Activated CD8-positive, alpha-beta T cell treated with anti-CD3 and anti-CD28 coated beads, Interleukin-2, amount 10 ng/mL, durations not matched to agents 7 days and 5 days (primary cell): ENCODE data around the gene ZNF525. TPM values are rescaled to one million over a fixed set of nuclear protein-coding genes. Genes with fewer than 3 reads are reported as not detected.
"Not testable (repeated sequence)": the region's sequence is repeated elsewhere in the genome, so short reads cannot be mapped to it uniquely, and the experiment has no call there.

ENCODE experiments used
- ATAC-seq: fragments of 150-1000 bp; cut with Tn5 transposase; one replicate; pipeline ENCODE4 v1.10.0; 2021; ENCODE audit warnings: moderate library complexity
- CTCF ChIA-PET: fragments of 350-600 bp; sonication (Branson Sonifier 250); formaldehyde crosslinking; loops from one replicate; lab custom pipeline; 2021; ENCODE audit warnings: antibody characterized with exemption; lab: Charles Lee
- POLR2A ChIA-PET: fragments of 350-600 bp; sonication (Branson Sonifier 250); formaldehyde crosslinking; loops from one replicate; lab custom pipeline; 2021; ENCODE audit warnings: antibody characterized with exemption; lab: Charles Lee
- DNase-seq: peaks from one replicate; pipeline ENCODE4 v3.0.0-alpha.2; 2020
- H3K27ac Mint-ChIP-seq: one replicate; pipeline ENCODE4 v1.8.0; 2021; ENCODE audit warnings: mild to moderate bottlenecking, mixed read lengths
- H3K27me3 Mint-ChIP-seq: one replicate; pipeline ENCODE4 v1.8.0; 2021; ENCODE audit warnings: low read depth, mixed read lengths
- H3K36me3 Mint-ChIP-seq: one replicate; pipeline ENCODE4 v1.8.0; 2021; ENCODE audit warnings: low read depth, mixed read lengths
- H3K4me1 Mint-ChIP-seq: one replicate; pipeline ENCODE4 v1.8.0; 2021; ENCODE audit warnings: low read depth, mixed read lengths
- H3K4me3 Mint-ChIP-seq: one replicate; pipeline ENCODE4 v1.8.0; 2021; ENCODE audit warnings: mild to moderate bottlenecking, mixed read lengths
- H3K9me3 Mint-ChIP-seq: one replicate; pipeline ENCODE4 v1.8.0; 2022; ENCODE audit warnings: mixed read lengths; ENCODE audit not compliant: insufficient read depth
- total RNA-seq, 2 experiments: library from RNA; stranded (reverse); gene quantifications; one replicate each; pipeline ENCODE4 v1.2.3, GENCODE V29; 2021

Gene ZNF525
- 10 to 100 TPM; 19.0 to 22.3 TPM for total RNA-seq

- Mint-ChIP-seq H3K27me3 (no peaks in the 10 kb centered on the region), H3K4me1 (peaks cover 23% of the 10 kb centered on the region), H3K27ac (peak within 1 kb of the TSS; percentile 95), H3K4me3 (peak within 1 kb of the TSS; percentile 92), H3K9me3 (peaks cover 12% of the 10 kb centered on the region), H3K36me3 (peaks cover 35% of the 10 kb centered on the region)
- DNase-seq (peak; percentile 97), ATAC-seq (peak; percentile 100)
- ChIA-PET POLR2A (interaction anchor here (0.5 kb wide), 1 partner anchor 1659 kb away, joined by 3 read pairs; no protein-coding TSS in a partner anchor), CTCF (no interaction called here)
These were observed at the start of gene ZNF525 for GRCh38 chr19:53365134-53365898. Gene ZNF525 (plus strand): TSS chr19:53365705. CDS start chr19:53372282, 6,577 bp downstream.

- peaks cover 16% of the 10 kb centered on the region for H3K4me1 Mint-ChIP-seq
- peak overlapping the region; percentile 49 for H3K27ac Mint-ChIP-seq
- H3K27me3 Mint-ChIP-seq, result no peaks in the 10 kb centered on the region
- peak; percentile 42 for DNase-seq
- H3K36me3 Mint-ChIP-seq, result peaks cover 24% of the 10 kb centered on the region
- H3K9me3 Mint-ChIP-seq, result peaks cover 66% of the 10 kb centered on the region
- no peak for ATAC-seq
- POLR2A ChIA-PET, result no interaction called here
- peak overlapping the region; percentile 54 for H3K4me3 Mint-ChIP-seq
- CTCF ChIA-PET, result no interaction called here
These were observed 36.5 kb upstream of the ZNF525 start for GRCh38 chr19:53328967-53329366.

- Mint-ChIP-seq H3K27me3 (no peaks in the 10 kb centered on the region), H3K4me1 (peaks cover 36% of the 10 kb centered on the region), H3K4me3 (peak overlapping the region; percentile 90), H3K9me3 (peaks cover 51% of the 10 kb centered on the region), H3K36me3 (peaks cover 46% of the 10 kb centered on the region), H3K27ac (no peak overlapping the region)
- ChIA-PET POLR2A (interaction anchor here (1.2 kb wide), 1 partner anchor 40 kb away, joined by 3 read pairs; no protein-coding TSS in a partner anchor), CTCF (no interaction called here)
- no peak for ATAC-seq
- DNase-seq, result no peak
These were observed 33.0 kb upstream of the ZNF525 start for GRCh38 chr19:53332484-53332883.

- CTCF ChIA-PET, result interaction anchor here (0.9 kb wide), 1 partner anchor 92 kb away, joined by 3 read pairs; no protein-coding TSS in a partner anchor
- POLR2A ChIA-PET, result interaction anchor here (0.8 to 1.2 kb wide), 2 partner anchors 39 to 141 kb away, joined by 3 read pairs; no protein-coding TSS in a partner anchor
- Mint-ChIP-seq H3K9me3 (peaks cover 45% of the 10 kb centered on the region), H3K27me3 (no peaks in the 10 kb centered on the region), H3K4me1 (peaks cover 36% of the 10 kb centered on the region), H3K36me3 (peaks cover 52% of the 10 kb centered on the region), H3K4me3 (peak overlapping the region; percentile 90), H3K27ac (peak overlapping the region; percentile 90)
- peak; percentile 49 for DNase-seq
- ATAC-seq, result peak; percentile 10
These were observed 32.4 kb upstream of the ZNF525 start for GRCh38 chr19:53333066-53333462.

GRCh38 chr19:53333463-53334449 is 31.7 kb upstream of the ZNF525 start, which contains the start of gene ZNF845:
Gene ZNF845 (plus strand): TSS chr19:53333749. CDS start chr19:53341308, 7,559 bp downstream.
- H3K27ac Mint-ChIP-seq, result peak within 1 kb of the TSS; percentile 90
- peaks cover 38% of the 10 kb centered on the region for H3K9me3 Mint-ChIP-seq
- peaks cover 32% of the 10 kb centered on the region for H3K4me1 Mint-ChIP-seq
- POLR2A ChIA-PET, result interaction anchor here (0.8 to 1.2 kb wide), 2 partner anchors 39 to 142 kb away, joined by 3 read pairs; no protein-coding TSS in a partner anchor
- CTCF ChIA-PET, result interaction anchor here (0.9 kb wide), 1 partner anchor 91 kb away, joined by 3 read pairs; no protein-coding TSS in a partner anchor
- ATAC-seq, result peak; percentile 98
- H3K36me3 Mint-ChIP-seq, result peaks cover 55% of the 10 kb centered on the region
- peak; percentile 96 for DNase-seq
- no peaks in the 10 kb centered on the region for H3K27me3 Mint-ChIP-seq
- H3K4me3 Mint-ChIP-seq, result peak within 1 kb of the TSS; percentile 90

GRCh38 chr19:53344403-53344802 is 21.1 kb upstream of the ZNF525 start:
- H3K4me3 Mint-ChIP-seq, ATAC-seq, H3K4me1 Mint-ChIP-seq, H3K27ac Mint-ChIP-seq, H3K27me3 Mint-ChIP-seq, DNase-seq, POLR2A ChIA-PET, CTCF ChIA-PET: not testable (repeated sequence)
- peaks cover 95% of the 10 kb centered on the region for H3K36me3 Mint-ChIP-seq
- H3K9me3 Mint-ChIP-seq, result peaks cover 41% of the 10 kb centered on the region

GRCh38 chr19:53355739-53356138 is 9.8 kb upstream of the ZNF525 start:
- no peak overlapping the region for H3K27ac Mint-ChIP-seq
- H3K4me3 Mint-ChIP-seq, result no peak overlapping the region
- H3K4me1 Mint-ChIP-seq, result no peaks in the 10 kb centered on the region
- peaks cover 57% of the 10 kb centered on the region for H3K9me3 Mint-ChIP-seq
- DNase-seq, result no peak
- H3K27me3 Mint-ChIP-seq, result no peaks in the 10 kb centered on the region
- ATAC-seq, result no peak
- POLR2A ChIA-PET, result no interaction called here
- H3K36me3 Mint-ChIP-seq, result peaks cover 50% of the 10 kb centered on the region
- CTCF ChIA-PET, result no interaction called here

GRCh38 chr19:53357821-53358581 is 7.5 kb upstream of the ZNF525 start:
- POLR2A ChIA-PET, result no interaction called here
- Mint-ChIP-seq H3K9me3 (peaks cover 38% of the 10 kb centered on the region), H3K27ac (no peak overlapping the region), H3K27me3 (no peaks in the 10 kb centered on the region), H3K4me3 (no peak overlapping the region), H3K36me3 (peaks cover 27% of the 10 kb centered on the region), H3K4me1 (no peaks in the 10 kb centered on the region)
- DNase-seq, result peak; percentile 24
- CTCF ChIA-PET, result interaction anchor here (1.0 kb wide), 1 partner anchor 163 kb away, joined by 3 read pairs; no protein-coding TSS in a partner anchor
- no peak for ATAC-seq

- POLR2A ChIA-PET, result not testable (repeated sequence)
These were observed 5.4 kb upstream of the ZNF525 start for GRCh38 chr19:53360056-53360455.

GRCh38 chr19:53365899-53366493 is 491 bp downstream of the ZNF525 start:
- H3K36me3 Mint-ChIP-seq, result peaks cover 42% of the 10 kb centered on the region
- POLR2A ChIA-PET, result interaction anchor here (0.7 kb wide), 1 partner anchor 79 kb away, joined by 3 read pairs; no protein-coding TSS in a partner anchor
- peak overlapping the region; percentile 95 for H3K27ac Mint-ChIP-seq
- ATAC-seq (peak; percentile 59), DNase-seq (peak; percentile 56)
- peak overlapping the region; percentile 92 for H3K4me3 Mint-ChIP-seq
- H3K9me3 Mint-ChIP-seq, result peaks cover 18% of the 10 kb centered on the region
- CTCF ChIA-PET, result no interaction called here
- H3K27me3 Mint-ChIP-seq, result no peaks in the 10 kb centered on the region
- H3K4me1 Mint-ChIP-seq, result peaks cover 23% of the 10 kb centered on the region

More at GRCh38 chr19:53360056-53360455, 5.4 kb upstream of the ZNF525 start:
- not testable (repeated sequence) for H3K27ac Mint-ChIP-seq, H3K4me1 Mint-ChIP-seq, ATAC-seq, H3K4me3 Mint-ChIP-seq, DNase-seq, H3K27me3 Mint-ChIP-seq
- Mint-ChIP-seq H3K36me3 (peaks cover 17% of the 10 kb centered on the region), H3K9me3 (peaks cover 27% of the 10 kb centered on the region)
- CTCF ChIA-PET, result interaction anchor here (2.7 kb wide), 1 partner anchor 165 kb away, joined by 7 read pairs; no protein-coding TSS in a partner anchor
